ENCODE measurements around the gene NUP93.
"Not testable (repeated sequence)": the region's sequence is repeated elsewhere in the genome, so short reads cannot be mapped to it uniquely, and the experiment has no call there.

Gene NUP93

GRCh38 chr16:56709443-56710040 lies 20.4 kb upstream of the NUP93 start:
- DNase-seq: no peak

GRCh38 chr16:56710181-56710737 lies 19.7 kb upstream of the NUP93 start:
- no peak for DNase-seq

GRCh38 chr16:56711862-56712261 lies 18.1 kb upstream of the NUP93 start:
- no peak for DNase-seq

- no peak for DNase-seq
Observed at GRCh38 chr16:56713794-56714193, 16.1 kb upstream of the NUP93 start.

- no peak for DNase-seq
Observed at GRCh38 chr16:56715126-56715525, 14.8 kb upstream of the NUP93 start.

GRCh38 chr16:56716761-56717160 lies 13.2 kb upstream of the NUP93 start:
- DNase-seq: no peak

- DNase-seq: not testable (repeated sequence)
Observed at GRCh38 chr16:56717532-56717931, 12.4 kb upstream of the NUP93 start.

GRCh38 chr16:56722200-56722842 lies 7.6 kb upstream of the NUP93 start:
- no peak for DNase-seq

GRCh38 chr16:56724191-56724590 lies 5.7 kb upstream of the NUP93 start:
- DNase-seq: no peak

- DNase-seq: no peak
Observed at GRCh38 chr16:56726283-56726682, 3.6 kb upstream of the NUP93 start.

GRCh38 chr16:56726926-56727325 lies 3.0 kb upstream of the NUP93 start:
- no peak for DNase-seq

- no peak for DNase-seq
Observed at GRCh38 chr16:56728027-56728426, 1.9 kb upstream of the NUP93 start.

- DNase-seq: no peak
Observed at GRCh38 chr16:56728980-56729734, 772 bp upstream of the NUP93 start.

- DNase-seq: no peak
Observed at GRCh38 chr16:56732366-56732765, 2.4 kb downstream of the NUP93 start.

- DNase-seq: peak; percentile 88
Observed at GRCh38 chr16:56732832-56733231, 2.9 kb downstream of the NUP93 start.

GRCh38 chr16:56734429-56734828 lies 4.5 kb downstream of the NUP93 start:
- DNase-seq: no peak

- DNase-seq: no peak
Observed at GRCh38 chr16:56736476-56736875, 6.5 kb downstream of the NUP93 start.

GRCh38 chr16:56737539-56737938 lies 7.6 kb downstream of the NUP93 start:
- DNase-seq: no peak

- no peak for DNase-seq
Observed at GRCh38 chr16:56738221-56738620, 8.3 kb downstream of the NUP93 start.

- not testable (repeated sequence) for DNase-seq
Observed at GRCh38 chr16:56739378-56739777, 9.4 kb downstream of the NUP93 start.

- no peak for DNase-seq
Observed at GRCh38 chr16:56741399-56741798, 11.5 kb downstream of the NUP93 start.

- DNase-seq: peak; percentile 54
Observed at GRCh38 chr16:56742030-56742984, 12.4 kb downstream of the NUP93 start.

- DNase-seq: no peak
Observed at GRCh38 chr16:56743840-56744239, 13.9 kb downstream of the NUP93 start.
